Colon (tissue), 2 donors: ENCODE data around the gene CD8B.
"Not testable (repeated sequence)": the region's sequence is repeated elsewhere in the genome, so short reads cannot be mapped to it uniquely, and the experiment has no call there.

Experiments
- FAIRE-seq: peaks from 2 replicates; lab custom pipeline; 2012; peaks lifted over from hg19 to GRCh38; lab: Jason Lieb, UNC
- donor health status: control.
- donor health status: control.

Gene CD8B

DNA sequence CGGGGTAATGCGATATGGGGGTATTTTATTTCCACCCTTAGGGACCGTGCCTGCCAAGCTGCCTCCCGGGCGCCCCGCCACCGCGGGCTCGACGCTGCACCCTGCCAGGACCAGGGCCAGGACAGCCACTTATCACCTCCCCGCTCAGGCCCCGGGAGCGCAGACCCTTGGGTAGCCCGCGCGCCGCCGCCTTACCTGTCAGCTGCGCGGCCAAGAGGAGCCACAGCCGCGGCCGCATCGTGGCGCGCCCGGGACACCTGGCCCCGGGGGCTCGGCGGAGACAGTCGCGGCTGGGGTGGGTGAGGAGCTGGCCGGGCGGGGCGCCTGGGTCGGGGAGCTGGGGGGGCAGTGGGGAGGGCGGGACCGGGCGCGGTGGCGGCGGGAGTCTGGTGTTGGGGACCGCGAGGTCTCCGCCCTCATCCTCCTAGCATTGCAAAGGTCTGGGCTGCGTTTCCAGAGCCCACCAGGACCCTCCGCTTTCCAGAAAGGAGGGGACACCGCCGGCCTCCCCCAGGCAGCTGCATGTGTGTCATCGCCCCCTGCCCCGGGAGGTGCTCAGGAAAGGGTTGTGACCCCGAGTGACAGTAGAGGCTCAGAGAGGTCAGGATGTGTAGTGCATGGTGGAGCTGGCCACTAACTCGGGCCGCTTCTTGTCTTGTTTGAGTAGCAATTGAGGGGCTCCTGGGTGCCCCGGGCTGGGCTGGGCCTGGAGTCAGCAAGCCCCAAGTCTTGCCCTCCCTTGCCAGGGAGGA, at the start of gene CD8B:
CD8B (minus strand) TSS at position 259 of the 752 bp plus-strand sequence; CDS start at position 238, 21 bp downstream.
- not testable (repeated sequence) for FAIRE-seq

DNA sequence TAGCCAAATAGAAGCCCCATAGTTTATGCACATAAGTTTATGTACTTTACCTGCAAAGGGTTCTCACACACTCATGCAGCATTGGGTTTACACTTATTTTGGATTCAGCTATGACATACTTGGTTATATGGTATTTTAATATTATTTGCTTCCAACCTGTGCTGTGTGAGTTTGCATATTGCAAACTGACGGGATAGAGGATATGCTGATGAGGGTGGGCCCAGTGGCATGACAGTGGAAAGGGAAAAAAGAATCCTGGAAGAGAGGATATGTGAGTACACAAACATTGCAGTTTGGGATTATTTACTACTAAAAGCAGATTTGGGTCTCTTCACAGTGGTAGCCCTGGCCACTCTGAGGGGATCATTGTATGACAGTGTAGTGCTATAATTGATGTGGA, 44.2 kb upstream of the CD8B start:
- FAIRE-seq, result not testable (repeated sequence)

- FAIRE-seq, result peak; percentile 62
Observed at GRCh38 chr2:86900687-86901086, 39.0 kb upstream of the CD8B start.

DNA sequence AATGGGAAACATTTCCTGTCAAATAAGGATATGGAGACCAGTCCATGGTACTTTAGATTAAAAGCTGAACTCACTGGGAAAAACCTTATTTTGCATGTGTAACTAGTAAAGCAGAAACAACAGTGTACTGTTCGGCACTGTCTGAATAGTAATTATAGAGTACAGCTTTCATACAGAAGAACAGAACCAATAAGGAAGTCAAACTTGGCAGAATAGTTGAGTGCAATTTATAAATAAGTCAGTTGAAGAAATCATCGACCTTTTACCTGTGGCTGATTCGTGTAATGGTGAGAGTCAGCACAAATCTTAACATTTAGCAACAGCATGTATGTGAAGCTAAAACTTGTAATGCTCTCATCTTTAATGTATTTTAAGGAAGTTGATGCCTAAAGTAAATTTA, 24.3 kb upstream of the CD8B start:
- FAIRE-seq, result peak; percentile 76

DNA sequence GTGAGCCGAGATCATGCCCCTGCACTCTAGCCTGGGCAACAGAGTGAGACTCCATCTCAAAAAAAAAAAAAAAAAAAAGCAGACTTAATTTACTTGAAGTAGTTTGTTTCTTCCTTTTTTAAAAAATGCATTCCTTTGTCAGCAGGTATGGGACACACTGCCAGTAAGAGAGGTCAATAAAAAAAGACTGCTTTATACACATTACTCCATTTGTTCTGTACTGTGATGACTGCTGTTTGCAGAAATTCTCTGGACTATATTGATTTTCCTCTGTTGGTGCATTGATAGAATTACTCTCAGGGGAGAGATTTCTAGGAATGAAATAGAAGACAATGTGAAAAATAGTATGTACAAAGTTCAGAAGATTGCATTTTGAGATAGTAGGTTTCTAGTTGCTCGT, 21.2 kb upstream of the CD8B start:
- FAIRE-seq, result not testable (repeated sequence)

- not testable (repeated sequence) for FAIRE-seq
Observed at GRCh38 chr2:86882118-86882665, 20.5 kb upstream of the CD8B start.

DNA sequence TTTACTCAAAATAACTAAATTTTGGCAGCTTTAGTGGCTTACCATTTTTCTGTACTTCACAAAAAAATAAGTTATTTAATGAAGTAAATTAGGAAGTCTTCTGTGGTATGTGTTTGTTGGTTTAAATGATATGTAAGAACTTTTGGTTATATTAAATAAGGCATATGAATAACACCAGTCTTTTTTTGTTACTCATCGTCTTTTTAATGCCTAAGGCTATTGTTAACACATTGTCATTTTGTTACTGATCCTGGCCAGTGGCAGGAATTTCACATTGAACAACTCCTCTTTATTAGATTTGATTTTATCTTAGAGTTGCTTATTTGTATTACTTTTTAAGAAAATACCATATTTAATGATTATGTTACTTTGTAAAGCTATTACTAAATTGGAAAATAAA, 17.3 kb upstream of the CD8B start:
- FAIRE-seq, result peak; percentile 91

- FAIRE-seq, result not testable (repeated sequence)
Observed at GRCh38 chr2:86870941-86871340, 9.3 kb upstream of the CD8B start.

DNA sequence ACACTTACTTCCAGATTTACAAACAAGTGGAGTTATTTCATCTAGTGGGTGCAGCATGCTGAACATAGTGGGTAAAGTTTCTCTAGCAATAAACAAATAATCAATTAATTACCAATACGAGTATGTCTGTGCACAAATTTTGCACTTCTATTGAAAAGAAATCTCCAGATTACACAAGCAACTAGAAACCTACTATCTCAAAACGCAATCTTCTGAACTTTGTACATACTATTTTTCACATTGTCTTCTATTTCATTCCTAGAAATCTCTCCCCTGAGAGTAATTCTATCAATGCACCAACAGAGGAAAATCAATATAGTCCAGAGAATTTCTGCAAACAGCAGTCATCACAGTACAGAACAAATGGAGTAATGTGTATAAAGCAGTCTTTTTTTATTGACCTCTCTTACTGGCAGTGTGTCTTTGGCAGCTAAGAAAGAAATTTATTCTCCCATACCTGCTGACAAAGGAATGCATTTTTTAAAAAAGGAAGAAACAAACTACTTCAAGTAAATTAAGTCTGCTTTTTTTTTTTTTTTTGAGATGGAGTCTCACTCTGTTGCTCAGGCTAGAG, 7.3 kb upstream of the CD8B start:
- not testable (repeated sequence) for FAIRE-seq

DNA sequence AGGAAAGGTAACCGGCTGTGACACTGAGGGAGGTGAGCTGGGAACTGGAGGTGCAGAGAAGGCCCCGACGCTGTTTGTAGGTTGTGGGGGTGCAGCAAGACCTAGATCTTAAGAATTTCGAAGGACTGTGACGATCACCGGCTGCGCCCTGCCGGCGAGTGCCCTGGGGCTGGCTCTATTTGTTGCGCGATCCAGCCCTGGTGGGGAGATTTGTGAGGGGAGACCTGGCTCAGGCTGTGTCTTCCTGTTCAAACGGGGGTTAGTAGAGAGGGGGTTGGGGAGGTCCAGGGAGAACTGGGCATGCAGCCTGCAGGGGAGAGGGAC, 656 bp upstream of the CD8B start:
- not testable (repeated sequence) for FAIRE-seq

- FAIRE-seq, result not testable (repeated sequence)
Observed at GRCh38 chr2:86861175-86861574, 511 bp downstream of the CD8B start.

DNA sequence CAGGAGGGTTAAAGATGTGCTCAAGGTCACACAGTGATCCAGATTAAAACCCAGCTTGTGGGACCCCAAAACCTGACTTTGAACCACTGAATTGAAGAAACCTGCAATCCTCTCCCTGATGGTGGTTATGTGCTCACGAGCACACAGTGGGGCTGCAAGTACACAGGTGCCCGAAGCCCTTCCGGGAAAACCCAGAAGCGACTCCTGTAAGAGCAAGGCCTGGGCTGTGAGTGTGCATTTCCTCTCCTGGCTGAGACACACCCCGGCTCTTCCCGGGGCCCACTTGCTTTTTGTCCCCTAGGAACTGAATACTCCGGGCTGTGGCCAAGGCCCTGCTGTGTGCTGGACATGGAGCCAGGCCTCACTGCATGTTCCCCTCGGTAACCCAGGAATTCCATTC, 1.1 kb downstream of the CD8B start:
- not testable (repeated sequence) for FAIRE-seq

DNA sequence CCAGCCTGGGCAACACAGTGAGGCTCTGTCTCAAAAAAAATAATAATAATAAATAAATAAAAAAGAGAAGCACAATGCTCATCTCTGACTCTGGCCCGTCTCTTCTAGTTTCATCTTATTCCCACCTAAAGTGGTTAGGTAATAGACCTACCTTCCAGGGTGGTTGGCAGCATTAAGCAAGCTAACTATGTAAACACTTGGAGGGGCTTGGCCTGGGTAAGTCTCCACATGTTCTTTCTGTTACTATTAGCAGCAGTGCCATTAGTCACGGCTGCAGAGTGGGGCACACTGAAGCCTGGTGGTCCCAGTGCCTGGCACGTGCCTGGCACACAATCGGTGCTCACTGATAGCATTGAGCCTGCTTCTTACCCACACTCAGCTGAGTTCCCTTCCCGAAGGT, 4.0 kb downstream of the CD8B start:
- not testable (repeated sequence) for FAIRE-seq

- FAIRE-seq, result not testable (repeated sequence)
Observed at GRCh38 chr2:86856498-86856897, 5.2 kb downstream of the CD8B start.

DNA sequence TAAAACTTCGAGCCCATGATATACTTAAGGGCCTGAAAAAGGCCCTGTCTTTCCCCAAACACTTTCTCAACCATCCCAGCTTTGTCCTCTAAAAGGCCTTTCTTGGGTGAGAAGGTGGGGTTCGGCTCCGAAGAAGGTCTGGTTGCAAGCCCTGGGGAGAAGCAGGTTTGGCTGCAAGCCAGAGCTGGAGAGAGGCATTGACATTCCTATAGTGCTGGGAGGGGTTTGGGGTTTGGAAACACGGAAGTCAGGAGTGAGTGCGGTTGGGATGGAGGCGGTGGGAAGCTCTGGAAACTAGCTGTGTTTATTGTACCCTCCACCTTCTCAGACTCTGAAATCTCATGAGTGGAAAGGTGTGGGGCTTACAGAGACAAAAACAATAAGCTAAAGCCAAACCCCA, 5.7 kb downstream of the CD8B start:
- FAIRE-seq, result not testable (repeated sequence)

- FAIRE-seq, result not testable (repeated sequence)
Observed at GRCh38 chr2:86851581-86851980, 10.1 kb downstream of the CD8B start.

GRCh38 chr2:86842607-86843234, 19.0 kb downstream of the CD8B start:
- FAIRE-seq, result not testable (repeated sequence)

DNA sequence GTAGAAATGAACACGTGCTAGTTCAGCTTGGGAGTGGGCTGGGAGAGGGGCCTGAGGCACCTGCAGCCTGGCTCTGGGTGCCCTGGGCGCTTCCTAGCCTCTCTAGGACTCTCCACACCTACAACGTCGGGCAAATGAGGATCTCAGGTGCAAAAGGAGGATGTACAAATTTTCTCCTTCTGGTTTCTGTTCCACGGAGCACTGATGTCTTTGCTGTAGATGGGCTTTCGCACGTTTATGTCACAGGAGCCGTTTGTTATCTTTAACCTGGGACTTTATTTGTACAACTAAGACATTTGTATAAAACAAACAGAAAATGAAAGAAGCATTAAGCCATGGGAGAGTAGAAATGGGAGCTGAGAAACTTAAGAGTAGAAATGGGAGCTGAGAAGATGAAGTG, 20.4 kb downstream of the CD8B start:
- not testable (repeated sequence) for FAIRE-seq

- not testable (repeated sequence) for FAIRE-seq
Observed at GRCh38 chr2:86839871-86840548, 21.7 kb downstream of the CD8B start.

- not testable (repeated sequence) for FAIRE-seq
Observed at GRCh38 chr2:86839455-86839854, 22.2 kb downstream of the CD8B start.

DNA sequence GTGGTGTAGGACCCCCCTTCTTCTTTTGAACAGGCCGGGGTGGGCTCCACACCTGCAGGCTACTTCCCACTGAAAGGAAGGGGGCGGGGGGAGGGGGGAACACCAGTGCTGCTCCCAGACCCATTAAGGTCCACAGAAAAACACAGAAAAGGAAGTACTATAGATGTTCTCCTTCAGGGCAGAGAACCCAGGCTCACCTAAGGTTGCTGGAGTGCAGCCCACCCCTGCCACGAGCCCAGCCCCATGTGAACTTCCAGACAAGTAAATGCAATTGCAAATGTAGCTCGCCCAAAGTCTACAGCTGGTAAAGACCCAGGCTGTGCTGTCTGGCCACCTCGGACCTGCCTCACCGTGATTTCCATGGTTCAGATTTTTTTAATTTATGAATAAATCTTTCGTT, 24.0 kb downstream of the CD8B start:
- not testable (repeated sequence) for FAIRE-seq

DNA sequence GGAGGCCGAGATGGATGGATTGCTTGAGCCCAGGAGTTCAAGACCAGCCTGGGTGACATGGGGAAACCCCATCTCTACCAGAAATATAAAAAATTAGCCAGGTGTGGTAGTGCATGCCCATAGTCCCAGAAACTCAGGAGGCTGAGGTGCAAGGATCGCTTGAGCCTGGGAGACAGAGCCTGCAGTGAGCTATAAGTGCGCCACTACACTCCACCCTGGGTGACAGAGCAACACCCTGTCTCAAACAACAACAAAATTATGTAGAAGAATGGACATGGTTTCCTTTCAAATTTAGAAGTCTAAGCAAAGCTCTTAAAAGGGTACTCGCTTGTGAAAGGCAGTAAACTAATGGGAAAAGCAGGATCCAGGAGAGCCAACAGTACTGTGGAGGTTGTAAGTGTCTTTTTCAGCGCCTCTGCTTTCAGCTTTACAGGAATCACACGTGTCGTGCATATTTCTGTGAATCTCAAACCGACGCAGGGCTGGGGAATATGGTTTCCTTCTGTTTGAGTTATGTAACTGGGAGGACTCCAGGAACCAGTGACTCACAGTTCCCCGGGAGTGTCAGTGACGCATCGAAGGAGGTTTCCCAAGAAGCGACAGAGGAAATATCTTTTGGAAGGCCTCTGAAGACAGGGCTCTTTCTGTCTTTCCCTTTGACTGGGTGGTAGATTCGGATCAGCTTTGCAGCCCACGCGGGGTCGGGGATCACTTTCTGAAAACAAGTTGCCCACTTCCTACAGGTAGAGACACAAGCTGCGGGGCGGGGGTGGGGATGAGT, 24.6 kb downstream of the CD8B start:
- not testable (repeated sequence) for FAIRE-seq
